ENCODE results near the gene FBXL20. TPM values are rescaled to one million over a fixed set of nuclear protein-coding genes. Genes with fewer than 3 reads are reported as not detected.
A peak's percentile ranks its signal among the peaks of the same experiment; 100 is the strongest.

FBXL20 gene
- total RNA-seq, 1 donor: 20.3 TPM

GRCh38 chr17:39204245-39204644 is 197.2 kb downstream of the FBXL20 start:
- Histone ChIP-seq H3K4me1 (ENCODE audit: insufficient read depth, low read length) (peaks cover 32% of the 10 kb centered on the region), H3K4me2 (ENCODE audit: insufficient read depth, low read length) (no peak overlapping the region), H3K27ac (ENCODE audit: low read depth, low read length) (no peak overlapping the region), H4K20me1 (ENCODE audit: insufficient read depth, low read length) (peaks cover 30% of the 10 kb centered on the region), H3K79me2 (ENCODE audit: insufficient read depth, low read length) (peaks cover 26% of the 10 kb centered on the region), H3K27me3 (ENCODE audit: insufficient read depth, low read length) (no peaks in the 10 kb centered on the region), H3K9me3 (ENCODE audit: low read depth, low read length) (no peaks in the 10 kb centered on the region), H2AFZ (ENCODE audit: low read length) (no peak overlapping the region), H3K4me3 (ENCODE audit: insufficient read depth, low read length) (no peak overlapping the region), H3K36me3 (ENCODE audit: insufficient read depth, low read length) (peaks cover 43% of the 10 kb centered on the region)
- TF ChIP-seq CTCF (IDR thresholded peaks at IDR 0.05; ENCODE audit: extremely low read depth, low read depth, low read length): no peak
- DNase-seq (ENCODE audit: insufficient read length, low spot score, missing footprints): peak; percentile 69

Other genes starting within 250 kb of the FBXL20 start
- gene PLXDC1, start 250.0 kb downstream of the FBXL20 start, total RNA-seq: 2.9 and 3.8 TPM in 2 replicates
- gene ARL5C, start 235.5 kb downstream of the FBXL20 start, total RNA-seq: not detected in 2 replicates
- 5.8 and 7.4 TPM in 2 replicates for gene CACNB1, start 204.0 kb downstream of the FBXL20 start, total RNA-seq
- 1,279 and 1,302 TPM in 2 replicates for gene RPL19, start 201.3 kb downstream of the FBXL20 start, total RNA-seq
- under 0.01 TPM in 1 of 2 replicates, not detected in the other for gene STAC2, start 175.7 kb downstream of the FBXL20 start, total RNA-seq
- 24.6 and 25.0 TPM in 2 replicates for gene MED1, start 49.6 kb upstream of the FBXL20 start, total RNA-seq
- 36.6 and 40.4 TPM in 2 replicates for gene CDK12, start 59.9 kb upstream of the FBXL20 start, total RNA-seq
- gene NEUROD2, start 206.3 kb upstream of the FBXL20 start, total RNA-seq: not detected in 2 replicates
- gene PPP1R1B, start 225.3 kb upstream of the FBXL20 start, total RNA-seq: not detected in 2 replicates
- 31.5 and 35.8 TPM in 2 replicates for gene STARD3, start 235.5 kb upstream of the FBXL20 start, total RNA-seq